Endothelial cell of umbilical vein (primary cell): ENCODE measurements around the gene CUL7. TPM values are rescaled to one million over a fixed set of nuclear protein-coding genes. Genes with fewer than 3 reads are reported as not detected.

ENCODE experiments used
- BruUV-seq: library from RNA; stranded (reverse); fragments of 400-500 nt; replicated peaks from 2 replicates; lab custom pipeline; 2021; lab: Mats Ljungman, UMichigan
- CTCF ChIA-PET: fragments of 300-600, 350-600 bp; sonication (Branson Sonifier 250); formaldehyde crosslinking; loops from one replicate; lab custom pipeline; 2021; ENCODE audit warnings: antibody characterized with exemption, inconsistent platforms; lab: Charles Lee
- POLR2A ChIA-PET: fragments of 300-600, 350-600 bp; sonication (Branson Sonifier 250); formaldehyde crosslinking; loops from one replicate; lab custom pipeline; 2021; ENCODE audit warnings: antibody characterized with exemption, inconsistent platforms; lab: Charles Lee
- DNase-seq: peaks from one replicate; pipeline ENCODE4 v3.0.0-alpha.2; 2011; ENCODE audit warnings: low read depth, low spot score
- FAIRE-seq: peaks from 2 replicates; lab custom pipeline; 2011; peaks lifted over from hg19 to GRCh38; lab: Jason Lieb, UNC
- H2AFZ ChIP-seq: 2 replicates; pipeline ENCODE4 v1.6.0; 2012; ENCODE audit warnings: low read depth, low read length, control low read depth, inconsistent platforms
- H3K27ac ChIP-seq: 2 replicates; pipeline ENCODE4 v1.5.1; 2011; ENCODE audit warnings: low read depth, mild to moderate bottlenecking, control low read depth, low read length, moderate library complexity; ENCODE audit not compliant: insufficient read depth
- H3K27me3 ChIP-seq, 2 experiments: 2 replicates each; pipeline versions ENCODE4 v1.6.0 to v1.6.1; 2011; ENCODE audit warnings: low read length in 2 of 2, mixed read lengths in 1 of 2; ENCODE audit not compliant: control insufficient read depth in 2 of 2, insufficient read depth in 2 of 2
- H3K36me3 ChIP-seq, 2 experiments: 2 replicates in 1 of 2; 3 replicates in 1 of 2; pipeline ENCODE4 v1.5.1; 2011; ENCODE audit warnings: low read length in 2 of 2, mild to moderate bottlenecking in 1 of 2, moderate library complexity in 1 of 2; ENCODE audit not compliant: control insufficient read depth in 2 of 2, insufficient read depth in 2 of 2; ENCODE audit errors: extremely low read depth in 1 of 2
- H3K4me1 ChIP-seq: 3 replicates; pipeline ENCODE4 v1.5.1; 2011; ENCODE audit warnings: mild to moderate bottlenecking, low read length; ENCODE audit not compliant: control insufficient read depth, insufficient read depth; ENCODE audit errors: extremely low read depth
- H3K4me2 ChIP-seq: 2 replicates; pipeline ENCODE4 v1.6.1; 2011; ENCODE audit warnings: low read length, control low read depth, mixed read lengths; ENCODE audit not compliant: insufficient read depth
- H3K4me3 ChIP-seq, 3 experiments: fragments of 200-600 bp in 1 of 3; sonication (generic), shearing (Covaris generic) in 1 of 3; replicated peaks in 1 of 3; 2 replicates each; pipeline ENCODE4 v1.5.1; 2011 to 2016; ENCODE audit warnings: control low read depth in 3 of 3, low read length in 3 of 3, mild to moderate bottlenecking in 2 of 3, inconsistent platforms in 1 of 3, low read depth in 1 of 3, moderate library complexity in 1 of 3; ENCODE audit not compliant: insufficient read depth in 1 of 3
- H3K79me2 ChIP-seq: 2 replicates; pipeline ENCODE4 v1.6.0; 2012; ENCODE audit warnings: low read length, inconsistent platforms; ENCODE audit not compliant: control insufficient read depth, insufficient read depth
- H3K9ac ChIP-seq: replicated peaks from 2 replicates; pipeline ENCODE3; 2011; ENCODE audit warnings: low read length, control low read depth; ENCODE audit not compliant: insufficient read depth; ENCODE audit errors: extremely low read depth
- H3K9me1 ChIP-seq: replicated peaks from 3 replicates; pipeline ENCODE4 v1.6.0; 2011; ENCODE audit warnings: mild to moderate bottlenecking, low read length; ENCODE audit not compliant: control insufficient read depth, insufficient read depth; ENCODE audit errors: extremely low read depth
- H3K9me3 ChIP-seq: replicated peaks from 2 replicates; pipeline ENCODE4 v1.5.1; 2012; ENCODE audit warnings: low read length, inconsistent platforms; ENCODE audit not compliant: control insufficient read depth, insufficient read depth
- H4K20me1 ChIP-seq: replicated peaks from 2 replicates; pipeline ENCODE3; 2011; ENCODE audit warnings: mild to moderate bottlenecking, low read length; ENCODE audit not compliant: control insufficient read depth, insufficient read depth; ENCODE audit errors: extremely low read depth
- EZH2 ChIP-seq: IDR thresholded peaks from 2 replicates; pipeline ENCODE4 v1.6.1; 2012; ENCODE audit warnings: borderline replicate concordance, low read depth, mild to moderate bottlenecking, moderate library complexity, low read length, inconsistent platforms; ENCODE audit not compliant: severe bottlenecking
- FOS ChIP-seq: IDR thresholded peaks from 2 replicates; pipeline ENCODE4 v1.6.1; 2011; ENCODE audit warnings: mild to moderate bottlenecking, low read length, moderate library complexity, borderline replicate concordance; ENCODE audit not compliant: insufficient read depth
- GATA2 ChIP-seq: IDR thresholded peaks from 2 replicates; pipeline ENCODE4 v1.7.0; 2011; ENCODE audit warnings: low read depth, mild to moderate bottlenecking, moderate library complexity, mixed read lengths, low read length; ENCODE audit not compliant: insufficient read length, insufficient read depth
- JUN ChIP-seq: IDR thresholded peaks from 2 replicates; pipeline ENCODE4 v1.6.1; 2011; ENCODE audit warnings: borderline replicate concordance, low read depth; ENCODE audit not compliant: insufficient read length, insufficient read depth
- MYC ChIP-seq: IDR thresholded peaks from one replicate; pipeline ENCODE4 v1.6.1; 2011; ENCODE audit warnings: mild to moderate bottlenecking, low read depth, low read length
- POLR2A ChIP-seq: IDR thresholded peaks from 2 replicates; pipeline ENCODE4 v1.6.1; 2012; ENCODE audit warnings: low read depth, mild to moderate bottlenecking, control low read depth, low read length
- POLR2AphosphoS5 ChIP-seq: IDR thresholded peaks from 2 replicates; pipeline ENCODE4 v1.6.1; 2012; ENCODE audit warnings: low read depth, mild to moderate bottlenecking, control low read depth, low read length, moderate library complexity; ENCODE audit not compliant: insufficient read depth
- dilution Hi-C: fragments of 300-500 bp; cut with MboI; formaldehyde crosslinking; loops from one replicate; pipeline ENCODE4 v1.15.0; 2019; ENCODE audit warnings: low sequenced_read_pairs; ENCODE audit not compliant: extremely low pct_ligation_motif_present
- intact Hi-C: fragments of 100-400 bp; cut with micrococcal nuclease; formaldehyde crosslinking; loops from one replicate; pipeline ENCODE4 v1.10.0; 2022
- polyA plus RNA-seq, 4 experiments: library from polyadenylated mRNA; depleted of rRNA in 3 of 4; stranded (reverse) in 3 of 4; unstranded in 1 of 4; fragments of >200 nt; gene quantifications; 2 replicates each; pipeline versions ENCODE4 v1.2.1 to v1.2.3, GENCODE V29; 2011 to 2012; ENCODE audit warnings: missing spikeins in 1 of 4
- total RNA-seq: library from RNA; stranded (reverse); gene quantifications from 2 replicates; pipeline ENCODE4 v1.2.3, GENCODE V29; 2021
- TF ChIP-seq, protein P1 (sequence below), 2 donors: IDR thresholded peaks; 1 replicate in 1 of 2; 2 replicates in 1 of 2; pipeline ENCODE4 v1.5.1; 2011; ENCODE audit warnings: low read length in 2 of 2, mild to moderate bottlenecking in 2 of 2, moderate library complexity in 2 of 2, control low read depth in 1 of 2, inconsistent platforms in 1 of 2, low read depth in 1 of 2; ENCODE audit not compliant: insufficient read depth in 1 of 2; ENCODE audit errors: extremely low read depth in 1 of 2
- TF ChIP-seq, protein P2 (sequence below): IDR thresholded peaks from 2 replicates; pipeline ENCODE4 v1.6.1; 2011; ENCODE audit not compliant: insufficient read depth, insufficient read length

Gene CUL7
- total and polyA plus RNA-seq, 2 donors (not counting 3 experiments of a cell fraction or from before 2014, with no cell fraction given) = 29.4 to 33.7 TPM

DNA sequence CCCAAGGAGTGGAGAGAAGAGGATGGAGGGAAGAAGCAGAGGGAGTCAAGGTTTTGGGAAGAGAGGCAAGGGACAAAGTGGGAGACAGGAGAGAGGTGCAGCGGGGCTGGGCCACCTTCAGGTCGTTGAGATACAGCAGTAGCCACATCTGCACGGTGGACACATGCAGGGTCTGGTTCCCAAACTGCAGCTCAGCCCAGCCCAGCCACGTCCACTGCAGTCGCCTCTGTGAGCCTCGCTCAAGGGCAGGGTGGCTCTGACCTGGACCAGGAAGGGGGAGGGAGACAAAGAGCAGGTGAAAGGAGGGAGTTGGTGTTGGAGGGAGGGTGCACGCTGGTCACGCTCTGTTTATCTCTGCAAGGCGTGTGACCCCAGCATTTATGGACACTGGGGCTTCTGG is 14.9 kb downstream of the CUL7 start:
- no peak for FAIRE-seq
- POLR2A ChIA-PET = no interaction called here

More for the DNA sequence above, 14.9 kb downstream of the CUL7 start:
- intact Hi-C loops = no loop called here
- dilution Hi-C loops = no loop called here
- DNase-seq = no peak
- H3K4me2 ChIP-seq = no peak overlapping the region
- H3K27me3 ChIP-seq = no peaks in the 10 kb centered on the region
- TF ChIP-seq MYC (no peak), POLR2A (no peak), POLR2AphosphoS5 (no peak), GATA2 (no peak), FOS (no peak), EZH2 (no peak), JUN (no peak)
- TF ChIP-seq, protein P1, sequence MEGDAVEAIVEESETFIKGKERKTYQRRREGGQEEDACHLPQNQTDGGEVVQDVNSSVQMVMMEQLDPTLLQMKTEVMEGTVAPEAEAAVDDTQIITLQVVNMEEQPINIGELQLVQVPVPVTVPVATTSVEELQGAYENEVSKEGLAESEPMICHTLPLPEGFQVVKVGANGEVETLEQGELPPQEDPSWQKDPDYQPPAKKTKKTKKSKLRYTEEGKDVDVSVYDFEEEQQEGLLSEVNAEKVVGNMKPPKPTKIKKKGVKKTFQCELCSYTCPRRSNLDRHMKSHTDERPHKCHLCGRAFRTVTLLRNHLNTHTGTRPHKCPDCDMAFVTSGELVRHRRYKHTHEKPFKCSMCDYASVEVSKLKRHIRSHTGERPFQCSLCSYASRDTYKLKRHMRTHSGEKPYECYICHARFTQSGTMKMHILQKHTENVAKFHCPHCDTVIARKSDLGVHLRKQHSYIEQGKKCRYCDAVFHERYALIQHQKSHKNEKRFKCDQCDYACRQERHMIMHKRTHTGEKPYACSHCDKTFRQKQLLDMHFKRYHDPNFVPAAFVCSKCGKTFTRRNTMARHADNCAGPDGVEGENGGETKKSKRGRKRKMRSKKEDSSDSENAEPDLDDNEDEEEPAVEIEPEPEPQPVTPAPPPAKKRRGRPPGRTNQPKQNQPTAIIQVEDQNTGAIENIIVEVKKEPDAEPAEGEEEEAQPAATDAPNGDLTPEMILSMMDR (IDR thresholded peaks at IDR 0.05; ENCODE audit: extremely low read depth in 1 of 2, insufficient read depth in 1 of 2, low read depth in 1 of 2, low read length in 2 of 2) = no peak
- TF ChIP-seq, protein P2, sequence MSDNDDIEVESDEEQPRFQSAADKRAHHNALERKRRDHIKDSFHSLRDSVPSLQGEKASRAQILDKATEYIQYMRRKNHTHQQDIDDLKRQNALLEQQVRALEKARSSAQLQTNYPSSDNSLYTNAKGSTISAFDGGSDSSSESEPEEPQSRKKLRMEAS = no peak
- H4K20me1 ChIP-seq = no peaks in the 10 kb centered on the region
- no peak overlapping the region for H3K4me3 ChIP-seq
- no peaks in the 10 kb centered on the region for H3K9me1 ChIP-seq
- peaks cover 5 to 50% of the 10 kb centered on the region in 2 experiments for H3K36me3 ChIP-seq
- no peaks in the 10 kb centered on the region for H3K79me2 ChIP-seq
- no TSS peak for BruUV-seq
- no peak overlapping the region for H3K27ac ChIP-seq
- H2AFZ ChIP-seq = no peak overlapping the region
- H3K9me3 ChIP-seq = no peaks in the 10 kb centered on the region
- H3K9ac ChIP-seq = no peak overlapping the region
- no peaks in the 10 kb centered on the region for H3K4me1 ChIP-seq
- CTCF ChIA-PET = no interaction called here
